ENCODE results near the gene PVALB.

DNA sequence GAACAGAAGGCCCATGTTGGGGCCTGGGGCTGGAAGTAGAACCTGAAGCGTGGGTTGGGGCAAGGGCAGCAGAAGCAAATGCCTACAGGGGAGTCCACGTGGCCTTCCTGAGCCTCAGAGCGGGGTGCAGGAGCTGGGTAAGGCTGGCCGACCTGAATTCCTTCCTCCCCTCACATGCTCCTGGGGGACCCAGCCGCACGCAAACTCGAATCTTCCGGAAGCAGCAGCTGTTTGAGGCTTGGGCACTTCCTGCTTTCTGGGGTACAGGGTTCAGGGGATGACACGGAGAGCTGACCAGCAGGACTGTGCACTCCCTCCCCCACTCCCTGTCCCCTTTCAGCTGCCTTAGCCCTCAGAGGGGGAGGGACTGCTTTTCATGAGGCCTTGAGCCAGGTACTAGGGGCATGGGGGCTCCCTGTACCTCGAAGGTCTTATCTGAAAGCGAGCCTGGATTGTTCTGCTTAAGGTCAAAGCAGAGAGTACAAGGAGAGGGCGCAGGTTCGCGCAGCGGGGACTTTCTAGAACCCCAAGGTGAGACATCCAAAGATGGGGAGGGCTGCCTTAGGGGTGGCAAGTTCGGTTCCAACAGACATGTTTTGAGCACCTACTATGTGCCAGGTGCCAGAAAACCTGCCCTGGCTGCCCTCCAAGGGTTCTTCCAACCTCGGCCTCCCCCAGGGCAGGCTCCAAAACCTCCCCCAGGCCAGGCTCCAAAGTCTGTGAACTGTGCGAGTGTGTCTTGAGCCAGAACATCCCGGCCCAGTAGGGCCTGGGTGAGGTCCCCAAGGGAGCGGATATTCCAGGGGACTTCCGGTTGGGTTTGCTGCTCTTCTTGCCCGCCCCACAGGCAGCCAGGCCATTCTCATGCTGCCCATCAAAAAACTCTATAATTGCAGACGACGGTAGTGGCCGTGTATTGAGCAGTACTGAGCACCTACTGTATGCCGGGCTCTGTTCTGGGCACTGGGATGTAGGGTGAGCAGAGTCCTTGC, 45.7 kb upstream of the PVALB start:
- no peak for TF ChIP-seq ZNF384 (IDR thresholded peaks at IDR 0.05)
- no peak for TF ChIP-seq SP1 (IDR thresholded peaks at IDR 0.05)
- no peak for TF ChIP-seq TARDBP (IDR thresholded peaks at IDR 0.05)
- no peak for TF ChIP-seq SUZ12 (IDR thresholded peaks at IDR 0.05)
- no peak for TF ChIP-seq ELF4 (IDR thresholded peaks at IDR 0.05)
- no peak for TF ChIP-seq ARNT (IDR thresholded peaks at IDR 0.05)
